ENCODE data around the gene TTLL6. TPM values are rescaled to one million over a fixed set of nuclear protein-coding genes. Genes with fewer than 3 reads are reported as not detected.

Gene TTLL6
- polyA plus RNA-seq, 1 donor from 2014 or later = not detected

GRCh38 chr17:48720266-48721008 is 96.6 kb downstream of the TTLL6 start:
- H3K9me3 ChIP-seq (ENCODE audit: low read length) = peaks cover 5% of the 10 kb centered on the region
- no peaks in the 10 kb centered on the region for H4K20me1 ChIP-seq (ENCODE audit: insufficient read depth)
- H3K36me3 ChIP-seq (ENCODE audit: insufficient read depth, low read length) = no peaks in the 10 kb centered on the region
- no peak overlapping the region for H2AFZ ChIP-seq (ENCODE audit: low read depth, low read length)
- H3K9ac ChIP-seq (ENCODE audit: low read length) = no peak overlapping the region
- no peak overlapping the region for H3K27ac ChIP-seq (ENCODE audit: low read length)
- no peak overlapping the region for H3K4me3 ChIP-seq (ENCODE audit: low read length)
- no peaks in the 10 kb centered on the region for H3F3A ChIP-seq (ENCODE audit: insufficient read depth, low read length, poor library complexity, severe bottlenecking)
- no peaks in the 10 kb centered on the region for H3K79me2 ChIP-seq (replicated peaks; ENCODE audit: insufficient read depth, low read length)
- H3K27me3 ChIP-seq (ENCODE audit: insufficient read depth, low read depth, low read length) = peaks cover 100% of the 10 kb centered on the region
- H3K9me2 ChIP-seq (ENCODE audit: insufficient read depth, low read length) = no peaks in the 10 kb centered on the region
- no peak overlapping the region for H3K4me2 ChIP-seq (ENCODE audit: low read length)
- TF ChIP-seq SMC3 (conservative IDR thresholded peaks at IDR 0.05; ENCODE audit: poor library complexity) = no peak
- TF ChIP-seq CTCF (IDR thresholded peaks at IDR 0.05; ENCODE audit: poor library complexity, severe bottlenecking) = no peak
- TF ChIP-seq RAD21 (conservative IDR thresholded peaks at IDR 0.05) = no peak
- TF ChIP-seq TAF1 (IDR thresholded peaks at IDR 0.05; ENCODE audit: low read depth) = no peak
- TF ChIP-seq EZH2 (IDR thresholded peaks at IDR 0.05; ENCODE audit: borderline replicate concordance, insufficient read depth, low read length, poor library complexity, severe bottlenecking) = no peak
- no peak for TF ChIP-seq POLR2AphosphoS5 (IDR thresholded peaks at IDR 0.05)
- no peak for TF ChIP-seq REST (IDR thresholded peaks at IDR 0.05; ENCODE audit: borderline replicate concordance)
- no peak for TF ChIP-seq MXI1 (conservative IDR thresholded peaks at IDR 0.05; ENCODE audit: poor library complexity, severe bottlenecking)
- TF ChIP-seq EP300 (conservative IDR thresholded peaks at IDR 0.05; ENCODE audit: poor library complexity, severe bottlenecking) = no peak

- no peaks in the 10 kb centered on the region for H3K79me2 ChIP-seq (replicated peaks; ENCODE audit: insufficient read depth, low read length)
- H3K9me3 ChIP-seq (ENCODE audit: low read length) = peaks cover 5% of the 10 kb centered on the region
- H3K4me2 ChIP-seq (ENCODE audit: low read length) = no peak overlapping the region
- H3K9me2 ChIP-seq (ENCODE audit: insufficient read depth, low read length) = no peaks in the 10 kb centered on the region
- H3F3A ChIP-seq (ENCODE audit: insufficient read depth, low read length, poor library complexity, severe bottlenecking) = no peaks in the 10 kb centered on the region
- H3K36me3 ChIP-seq (ENCODE audit: insufficient read depth, low read length) = no peaks in the 10 kb centered on the region
- H3K9ac ChIP-seq (ENCODE audit: low read length) = no peak overlapping the region
- no peak overlapping the region for H3K4me3 ChIP-seq (ENCODE audit: low read length)
- TF ChIP-seq POLR2AphosphoS5 (IDR thresholded peaks at IDR 0.05) (peak; percentile 37), CTCF (IDR thresholded peaks at IDR 0.05; ENCODE audit: poor library complexity, severe bottlenecking) (no peak)
- H2AFZ ChIP-seq (ENCODE audit: low read depth, low read length) = no peak overlapping the region
- H4K20me1 ChIP-seq (ENCODE audit: insufficient read depth) = no peaks in the 10 kb centered on the region
- H3K27ac ChIP-seq (ENCODE audit: low read length) = no peak overlapping the region
- peaks cover 100% of the 10 kb centered on the region for H3K27me3 ChIP-seq (ENCODE audit: insufficient read depth, low read depth, low read length)
Observed at GRCh38 chr17:48719642-48720265, 97.3 kb downstream of the TTLL6 start.
